GM10266 (cell line): ENCODE data around the gene SEPTIN10.
"Not testable (repeated sequence)": the region's sequence is repeated elsewhere in the genome, so short reads cannot be mapped to it uniquely, and the experiment has no call there.

Experiments used
- DNase-seq: peaks from one replicate; pipeline ENCODE4 v3.0.0; 2012; ENCODE audit errors: extremely low spot score
- CTCF ChIP-seq: IDR thresholded peaks from 2 replicates; pipeline ENCODE4 v1.5.1; 2012; ENCODE audit warnings: mild to moderate bottlenecking, low read depth; ENCODE audit not compliant: control insufficient read depth, insufficient read depth; ENCODE audit errors: missing control alignments

Gene SEPTIN10

DNA sequence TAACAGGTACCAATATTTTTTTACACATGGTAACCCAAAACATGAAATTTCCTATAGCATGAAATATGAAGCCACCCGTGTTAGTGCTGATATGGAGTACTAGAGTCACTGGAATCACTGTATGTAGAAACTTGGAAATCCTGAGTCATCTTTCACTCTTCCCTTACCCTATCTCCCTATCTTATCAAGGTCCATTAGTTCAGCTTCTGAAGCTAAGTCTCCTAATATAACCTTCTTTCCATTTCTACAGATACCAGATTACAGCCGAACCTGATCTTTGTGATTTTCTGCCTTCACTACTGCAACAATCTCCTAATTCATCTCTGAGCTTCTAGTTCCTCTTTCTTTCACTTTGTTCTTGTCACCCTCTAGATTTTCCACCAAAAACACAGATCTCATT lies 59.0 kb downstream of the SEPTIN10 start:
- no peak for TF ChIP-seq CTCF
- no peak for DNase-seq

GRCh38 chr2:109549016-109549590 lies 64.7 kb downstream of the SEPTIN10 start:
- no peak for TF ChIP-seq CTCF
- no peak for DNase-seq

DNA sequence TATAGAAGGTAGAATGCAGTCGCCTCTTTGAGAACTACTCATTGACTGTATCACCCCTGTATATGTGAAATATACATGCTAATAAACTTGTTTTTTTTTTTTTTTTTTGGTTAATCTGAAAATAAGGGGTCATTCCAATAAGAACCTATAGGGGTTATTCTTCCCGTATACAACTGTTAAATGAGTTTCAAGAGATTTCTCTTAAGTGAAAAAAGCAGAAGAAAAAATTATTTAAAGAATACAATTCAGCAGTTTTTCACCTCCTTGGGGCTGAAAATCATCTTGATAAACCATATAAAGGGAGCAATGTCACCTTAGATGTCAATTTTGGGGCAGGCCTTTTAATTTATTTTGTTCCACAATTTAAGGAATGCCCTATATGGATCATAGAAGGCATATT lies 66.5 kb downstream of the SEPTIN10 start:
- TF ChIP-seq CTCF: no peak
- no peak for DNase-seq

GRCh38 chr2:109545828-109546713 lies 67.7 kb downstream of the SEPTIN10 start:
- TF ChIP-seq CTCF: peak; percentile 85
- peak; percentile 41 for DNase-seq

GRCh38 chr2:109542384-109542783 lies 71.4 kb downstream of the SEPTIN10 start:
- TF ChIP-seq CTCF: no peak
- DNase-seq: no peak

GRCh38 chr2:109538546-109538945 lies 75.2 kb downstream of the SEPTIN10 start:
- no peak for TF ChIP-seq CTCF
- DNase-seq: no peak

- no peak for DNase-seq
- no peak for TF ChIP-seq CTCF
Measured at GRCh38 chr2:109537565-109538222, 76.1 kb downstream of the SEPTIN10 start.

GRCh38 chr2:109536556-109536955 lies 77.2 kb downstream of the SEPTIN10 start:
- not testable (repeated sequence) for DNase-seq
